ENCODE results near the gene ZNF689.

DNA sequence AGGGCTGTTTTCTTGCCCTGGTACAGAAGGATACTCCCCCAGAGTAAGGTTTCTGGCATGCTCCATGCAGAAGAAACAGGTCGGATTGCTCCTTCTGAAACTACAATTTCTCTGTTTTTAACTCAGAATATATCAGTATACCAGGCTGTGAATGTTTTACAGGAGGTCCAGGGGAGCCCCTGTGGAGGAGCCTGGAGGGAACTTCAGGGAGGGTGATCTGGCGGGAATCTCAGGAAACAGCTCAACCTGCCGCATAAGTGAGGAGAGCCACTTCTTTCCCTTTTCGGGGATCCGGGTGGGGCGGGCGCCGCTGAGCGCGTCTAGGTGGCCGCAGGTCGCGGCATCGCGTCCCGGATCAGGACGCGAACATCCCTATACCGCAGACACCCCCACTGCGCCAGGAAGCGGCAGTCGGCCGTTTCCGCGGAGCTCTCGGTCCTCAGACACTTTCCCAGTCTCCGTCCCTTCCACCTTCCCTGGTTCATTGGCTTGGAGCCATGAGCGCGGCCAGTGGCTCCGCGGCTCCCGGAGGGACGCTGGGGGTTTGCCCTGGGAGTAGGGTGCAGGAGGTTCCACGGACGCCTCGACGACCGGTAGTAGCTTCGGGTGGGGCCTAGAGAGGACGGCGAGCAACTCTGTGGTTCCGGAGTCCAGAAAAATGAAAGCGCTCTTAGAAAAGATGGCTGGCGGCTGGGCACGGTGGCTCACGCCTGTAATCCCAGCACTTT is 48.9 kb downstream of the ZNF689 start:
- TF ChIP-seq, protein P1, sequence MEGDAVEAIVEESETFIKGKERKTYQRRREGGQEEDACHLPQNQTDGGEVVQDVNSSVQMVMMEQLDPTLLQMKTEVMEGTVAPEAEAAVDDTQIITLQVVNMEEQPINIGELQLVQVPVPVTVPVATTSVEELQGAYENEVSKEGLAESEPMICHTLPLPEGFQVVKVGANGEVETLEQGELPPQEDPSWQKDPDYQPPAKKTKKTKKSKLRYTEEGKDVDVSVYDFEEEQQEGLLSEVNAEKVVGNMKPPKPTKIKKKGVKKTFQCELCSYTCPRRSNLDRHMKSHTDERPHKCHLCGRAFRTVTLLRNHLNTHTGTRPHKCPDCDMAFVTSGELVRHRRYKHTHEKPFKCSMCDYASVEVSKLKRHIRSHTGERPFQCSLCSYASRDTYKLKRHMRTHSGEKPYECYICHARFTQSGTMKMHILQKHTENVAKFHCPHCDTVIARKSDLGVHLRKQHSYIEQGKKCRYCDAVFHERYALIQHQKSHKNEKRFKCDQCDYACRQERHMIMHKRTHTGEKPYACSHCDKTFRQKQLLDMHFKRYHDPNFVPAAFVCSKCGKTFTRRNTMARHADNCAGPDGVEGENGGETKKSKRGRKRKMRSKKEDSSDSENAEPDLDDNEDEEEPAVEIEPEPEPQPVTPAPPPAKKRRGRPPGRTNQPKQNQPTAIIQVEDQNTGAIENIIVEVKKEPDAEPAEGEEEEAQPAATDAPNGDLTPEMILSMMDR (IDR thresholded peaks at IDR 0.05; ENCODE audit: low read length): no peak
- TF ChIP-seq EZH2 (optimal IDR thresholded peaks at IDR 0.05; ENCODE audit: low read depth, low read length) (no peak), EZH2phosphoT487 (IDR thresholded peaks at IDR 0.05; ENCODE audit: low read length) (no peak)
